ENCODE data around the gene TMEM82. TPM values are rescaled to one million over a fixed set of nuclear protein-coding genes. Genes with fewer than 3 reads are reported as not detected.

Gene TMEM82
- total RNA-seq, 1 donor from 2014 or later = not detected

GRCh38 chr1:15730936-15731335 is 11.4 kb upstream of the TMEM82 start:
- no peaks in the 10 kb centered on the region for H3K27me3 Mint-ChIP-seq (ENCODE audit: low read depth)
- DNase-seq (ENCODE audit: low spot score) = no peak
- H3K27ac Mint-ChIP-seq (ENCODE audit: unreplicated experiment) = no peak overlapping the region
- TF ChIP-seq CTCF (IDR thresholded peaks at IDR 0.05) = no peak
- no peaks in the 10 kb centered on the region for H3K9me3 Mint-ChIP-seq (ENCODE audit: low read depth)
- no peak overlapping the region for H3K4me3 Mint-ChIP-seq (ENCODE audit: unreplicated experiment)
- H3K36me3 Mint-ChIP-seq (ENCODE audit: low read depth) = peaks cover 24% of the 10 kb centered on the region
- H3K4me1 Mint-ChIP-seq (ENCODE audit: low read depth) = no peaks in the 10 kb centered on the region

- DNase-seq (ENCODE audit: low spot score) = no peak
- Mint-ChIP-seq H3K27me3 (ENCODE audit: low read depth) (no peaks in the 10 kb centered on the region), H3K4me3 (ENCODE audit: unreplicated experiment) (no peak overlapping the region), H3K36me3 (ENCODE audit: low read depth) (peaks cover 19% of the 10 kb centered on the region), H3K9me3 (ENCODE audit: low read depth) (no peaks in the 10 kb centered on the region), H3K4me1 (ENCODE audit: low read depth) (no peaks in the 10 kb centered on the region), H3K27ac (ENCODE audit: unreplicated experiment) (no peak overlapping the region)
- no peak for TF ChIP-seq CTCF (IDR thresholded peaks at IDR 0.05)
These were observed 10.3 kb upstream of the TMEM82 start for GRCh38 chr1:15731735-15732685.

GRCh38 chr1:15732686-15733081 is 9.6 kb upstream of the TMEM82 start:
- Mint-ChIP-seq H3K36me3 (ENCODE audit: low read depth) (peaks cover 16% of the 10 kb centered on the region), H3K27me3 (ENCODE audit: low read depth) (no peaks in the 10 kb centered on the region), H3K9me3 (ENCODE audit: low read depth) (no peaks in the 10 kb centered on the region), H3K27ac (ENCODE audit: unreplicated experiment) (no peak overlapping the region), H3K4me3 (ENCODE audit: unreplicated experiment) (no peak overlapping the region), H3K4me1 (ENCODE audit: low read depth) (no peaks in the 10 kb centered on the region)
- TF ChIP-seq CTCF (IDR thresholded peaks at IDR 0.05) = no peak
- DNase-seq (ENCODE audit: low spot score) = no peak

- TF ChIP-seq CTCF (IDR thresholded peaks at IDR 0.05) = no peak
- Mint-ChIP-seq H3K4me1 (ENCODE audit: low read depth) (no peaks in the 10 kb centered on the region), H3K9me3 (ENCODE audit: low read depth) (no peaks in the 10 kb centered on the region), H3K4me3 (ENCODE audit: unreplicated experiment) (no peak overlapping the region), H3K27me3 (ENCODE audit: low read depth) (no peaks in the 10 kb centered on the region), H3K27ac (ENCODE audit: unreplicated experiment) (peak overlapping the region; percentile 41), H3K36me3 (ENCODE audit: low read depth) (peaks cover 13% of the 10 kb centered on the region)
- DNase-seq (ENCODE audit: low spot score) = no peak
These were observed 9.0 kb upstream of the TMEM82 start for GRCh38 chr1:15733218-15733725.

GRCh38 chr1:15733726-15734226 is 8.5 kb upstream of the TMEM82 start:
- peaks cover 13% of the 10 kb centered on the region for H3K36me3 Mint-ChIP-seq (ENCODE audit: low read depth)
- no peak for TF ChIP-seq CTCF (IDR thresholded peaks at IDR 0.05)
- H3K4me3 Mint-ChIP-seq (ENCODE audit: unreplicated experiment) = no peak overlapping the region
- H3K4me1 Mint-ChIP-seq (ENCODE audit: low read depth) = no peaks in the 10 kb centered on the region
- no peak for DNase-seq (ENCODE audit: low spot score)
- H3K27me3 Mint-ChIP-seq (ENCODE audit: low read depth) = no peaks in the 10 kb centered on the region
- no peaks in the 10 kb centered on the region for H3K9me3 Mint-ChIP-seq (ENCODE audit: low read depth)
- H3K27ac Mint-ChIP-seq (ENCODE audit: unreplicated experiment) = no peak overlapping the region
